ENCODE measurements around the gene ME3. TPM values are rescaled to one million over a fixed set of nuclear protein-coding genes. Genes with fewer than 3 reads are reported as not detected.
A peak's percentile ranks its signal among the peaks of the same experiment; 100 is the strongest.
"Not testable (repeated sequence)": the region's sequence is repeated elsewhere in the genome, so short reads cannot be mapped to it uniquely, and the experiment has no call there.

ME3 gene
- total RNA-seq, 1 donor from 2014 or later: 9.7 TPM

- DNase-seq (ENCODE audit: extremely low spot score, unreplicated experiment): no peak
- no peak overlapping the region for H3K4me3 Mint-ChIP-seq
- H3K36me3 Mint-ChIP-seq: no peaks in the 10 kb centered on the region
- H3K9me3 Mint-ChIP-seq: peaks cover 5% of the 10 kb centered on the region
- no peak for TF ChIP-seq CTCF (conservative IDR thresholded peaks at IDR 0.05)
- no peak overlapping the region for H3K27ac Mint-ChIP-seq
- H3K27me3 Mint-ChIP-seq: no peaks in the 10 kb centered on the region
- H3K4me1 Mint-ChIP-seq (ENCODE audit: unreplicated experiment): no peaks in the 10 kb centered on the region
Measured at GRCh38 chr11:86538223-86538548, 134.2 kb downstream of the ME3 start.

- TF ChIP-seq CTCF (conservative IDR thresholded peaks at IDR 0.05): peak; percentile 50
Measured at GRCh38 chr11:86537541-86538222, 134.7 kb downstream of the ME3 start.

GRCh38 chr11:86535773-86536172, 136.6 kb downstream of the ME3 start:
- Mint-ChIP-seq H3K27me3 (no peaks in the 10 kb centered on the region), H3K27ac (no peak overlapping the region), H3K9me3 (no peaks in the 10 kb centered on the region), H3K4me3 (no peak overlapping the region), H3K36me3 (no peaks in the 10 kb centered on the region), H3K4me1 (ENCODE audit: unreplicated experiment) (no peaks in the 10 kb centered on the region)
- TF ChIP-seq CTCF (conservative IDR thresholded peaks at IDR 0.05): no peak
- DNase-seq (ENCODE audit: extremely low spot score, unreplicated experiment): no peak

More at GRCh38 chr11:86537541-86538222, 134.7 kb downstream of the ME3 start:
- Mint-ChIP-seq H3K4me3 (no peak overlapping the region), H3K27me3 (no peaks in the 10 kb centered on the region), H3K9me3 (peaks cover 5% of the 10 kb centered on the region), H3K4me1 (ENCODE audit: unreplicated experiment) (no peaks in the 10 kb centered on the region), H3K36me3 (no peaks in the 10 kb centered on the region), H3K27ac (no peak overlapping the region)
- no peak for DNase-seq (ENCODE audit: extremely low spot score, unreplicated experiment)

GRCh38 chr11:86524620-86525352, 147.6 kb downstream of the ME3 start:
- Mint-ChIP-seq H3K36me3 (peaks cover 4% of the 10 kb centered on the region), H3K4me1 (ENCODE audit: unreplicated experiment) (peaks cover 19% of the 10 kb centered on the region), H3K4me3 (no peak overlapping the region), H3K27me3 (peaks cover 6% of the 10 kb centered on the region), H3K27ac (peak overlapping the region; percentile 64), H3K9me3 (peaks cover 5% of the 10 kb centered on the region)
- no peak for DNase-seq (ENCODE audit: extremely low spot score, unreplicated experiment)
- no peak for TF ChIP-seq CTCF (conservative IDR thresholded peaks at IDR 0.05)

DNA sequence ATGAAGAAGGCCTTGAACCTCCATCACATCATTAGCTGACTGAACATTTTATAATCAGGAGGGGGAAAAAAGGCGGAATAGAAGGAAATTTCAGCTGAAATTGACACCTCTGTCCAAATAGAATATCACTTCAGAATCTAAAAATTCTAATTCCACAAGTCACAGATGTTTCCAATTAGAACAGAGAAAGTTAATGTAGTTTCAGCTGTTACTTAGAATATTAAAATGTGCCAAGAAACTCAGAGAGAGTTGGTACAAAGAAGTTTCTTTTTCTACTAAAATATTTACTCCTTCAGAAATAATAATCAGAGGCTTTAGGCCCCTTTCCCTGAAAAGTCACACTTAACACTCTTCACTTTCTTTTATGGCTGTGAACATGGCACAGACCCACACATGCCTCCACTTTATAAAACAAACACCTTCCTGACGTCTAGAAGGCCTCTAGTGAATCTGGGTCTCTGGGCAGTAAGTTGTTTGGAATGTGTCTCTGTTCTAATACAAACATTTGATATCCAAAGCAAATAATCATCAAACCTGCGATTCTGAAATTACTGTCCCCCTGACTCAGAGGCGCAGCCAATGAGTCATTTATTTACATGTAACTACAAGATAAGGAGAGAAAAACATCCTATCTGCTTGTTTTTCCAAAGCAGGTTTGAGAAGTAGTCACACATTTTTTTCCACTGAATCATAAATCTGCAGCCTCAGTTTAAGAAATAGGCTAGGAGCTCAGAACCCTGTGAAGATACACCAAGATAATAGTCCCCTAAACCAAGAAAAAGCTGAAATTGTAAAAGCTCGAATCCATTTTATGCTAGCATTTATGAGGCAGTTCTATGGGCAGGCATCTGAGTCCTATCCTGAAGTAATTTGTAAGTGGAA, 148.4 kb downstream of the ME3 start:
- Mint-ChIP-seq H3K4me3 (no peak overlapping the region), H3K4me1 (ENCODE audit: unreplicated experiment) (peaks cover 26% of the 10 kb centered on the region), H3K9me3 (peaks cover 5% of the 10 kb centered on the region), H3K36me3 (peaks cover 4% of the 10 kb centered on the region), H3K27me3 (peaks cover 6% of the 10 kb centered on the region), H3K27ac (peak overlapping the region; percentile 64)
- TF ChIP-seq CTCF (conservative IDR thresholded peaks at IDR 0.05): no peak
- DNase-seq (ENCODE audit: extremely low spot score, unreplicated experiment): no peak

GRCh38 chr11:86522512-86522911, 149.9 kb downstream of the ME3 start:
- not testable (repeated sequence) for DNase-seq (ENCODE audit: extremely low spot score, unreplicated experiment); H3K9me3 Mint-ChIP-seq; H3K27ac Mint-ChIP-seq; H3K27me3 Mint-ChIP-seq; H3K36me3 Mint-ChIP-seq; H3K4me3 Mint-ChIP-seq
- peaks cover 34% of the 10 kb centered on the region for H3K4me1 Mint-ChIP-seq (ENCODE audit: unreplicated experiment)

Measured in type B pancreatic cell (in vitro differentiated cells).